ENCODE results near the gene RASGRP1.

DNA sequence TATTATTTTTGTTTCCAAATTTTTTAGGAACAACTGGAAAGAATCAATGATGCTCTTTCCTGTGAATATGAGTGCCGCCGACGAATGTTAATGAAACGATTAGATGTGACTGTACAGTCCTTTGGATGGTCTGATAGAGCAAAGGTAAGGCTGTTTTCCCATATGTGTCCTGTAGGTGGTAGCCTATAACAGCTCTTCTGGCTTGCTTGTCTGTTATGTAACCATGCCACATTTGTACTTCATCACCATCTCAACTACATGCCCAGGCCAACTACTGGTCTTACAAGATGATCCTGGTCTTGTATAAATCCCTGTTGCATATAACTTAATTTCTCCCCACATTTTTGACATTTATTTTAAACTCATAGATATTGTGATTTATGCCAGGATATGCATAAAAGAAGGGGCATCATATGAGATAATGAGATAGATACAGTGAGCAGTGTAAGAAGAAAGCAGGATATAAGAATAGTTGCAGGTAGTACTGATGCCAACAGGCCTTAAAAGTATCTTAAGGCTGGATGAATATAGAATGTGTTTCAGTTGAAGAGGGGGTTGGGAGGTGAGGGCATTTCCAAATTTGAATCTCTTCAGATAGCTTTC, 90.4 kb downstream of the RASGRP1 start:
- TF ChIP-seq, protein P1, sequence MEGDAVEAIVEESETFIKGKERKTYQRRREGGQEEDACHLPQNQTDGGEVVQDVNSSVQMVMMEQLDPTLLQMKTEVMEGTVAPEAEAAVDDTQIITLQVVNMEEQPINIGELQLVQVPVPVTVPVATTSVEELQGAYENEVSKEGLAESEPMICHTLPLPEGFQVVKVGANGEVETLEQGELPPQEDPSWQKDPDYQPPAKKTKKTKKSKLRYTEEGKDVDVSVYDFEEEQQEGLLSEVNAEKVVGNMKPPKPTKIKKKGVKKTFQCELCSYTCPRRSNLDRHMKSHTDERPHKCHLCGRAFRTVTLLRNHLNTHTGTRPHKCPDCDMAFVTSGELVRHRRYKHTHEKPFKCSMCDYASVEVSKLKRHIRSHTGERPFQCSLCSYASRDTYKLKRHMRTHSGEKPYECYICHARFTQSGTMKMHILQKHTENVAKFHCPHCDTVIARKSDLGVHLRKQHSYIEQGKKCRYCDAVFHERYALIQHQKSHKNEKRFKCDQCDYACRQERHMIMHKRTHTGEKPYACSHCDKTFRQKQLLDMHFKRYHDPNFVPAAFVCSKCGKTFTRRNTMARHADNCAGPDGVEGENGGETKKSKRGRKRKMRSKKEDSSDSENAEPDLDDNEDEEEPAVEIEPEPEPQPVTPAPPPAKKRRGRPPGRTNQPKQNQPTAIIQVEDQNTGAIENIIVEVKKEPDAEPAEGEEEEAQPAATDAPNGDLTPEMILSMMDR (IDR thresholded peaks at IDR 0.05) = peak; percentile 21 to 90 (median 82)
- TF ChIP-seq POLR2A (IDR thresholded peaks at IDR 0.05) = no peak
